HL-60/S4 treated with phorbol 12-myristate 13-acetate at 8.2 ng/mL for 4 days and 3 days (cell line): ENCODE data around the gene TOMM22.

ENCODE experiments used
- in situ Hi-C: fragments of 300-500 bp; cut with MboI; formaldehyde crosslinking; loops from 2 replicates; pipeline ENCODE4 v1.15.0; 2022; ENCODE audit warnings: low sequenced_read_pairs

The TOMM22 gene

DNA sequence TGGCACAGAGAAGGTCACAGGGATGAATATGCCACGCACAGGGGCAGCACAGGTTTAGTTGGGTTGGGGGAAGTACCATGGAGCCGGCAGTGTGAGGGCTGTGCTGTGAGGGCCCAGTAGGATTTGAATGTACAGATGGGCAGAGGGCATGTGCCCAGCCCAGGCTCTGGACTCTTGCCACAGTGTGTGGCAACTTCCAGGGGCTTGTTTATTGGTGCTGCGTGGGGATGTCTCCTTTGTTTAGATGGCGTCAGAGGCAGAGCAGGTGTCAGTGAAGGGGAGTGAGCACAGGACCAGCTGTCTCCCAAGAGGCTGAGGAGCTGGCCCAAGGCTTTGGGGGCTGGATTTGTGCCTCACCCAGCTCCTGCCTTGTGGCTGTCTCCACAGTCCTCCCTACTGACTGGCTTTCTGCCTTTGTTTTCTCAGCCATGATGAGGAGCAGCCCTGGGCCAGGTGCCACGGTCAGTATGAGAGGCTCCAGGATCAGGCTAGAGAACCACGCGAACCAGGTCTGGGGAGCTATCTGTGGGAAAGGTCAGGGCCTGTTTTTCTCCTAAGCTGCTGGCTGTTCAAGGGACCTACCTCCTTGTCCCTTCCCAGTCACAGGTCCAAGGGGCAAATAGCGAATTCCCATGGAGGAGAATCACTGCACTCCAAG, 52.1 kb downstream of the TOMM22 start:
- in situ Hi-C loops: no loop called here

DNA sequence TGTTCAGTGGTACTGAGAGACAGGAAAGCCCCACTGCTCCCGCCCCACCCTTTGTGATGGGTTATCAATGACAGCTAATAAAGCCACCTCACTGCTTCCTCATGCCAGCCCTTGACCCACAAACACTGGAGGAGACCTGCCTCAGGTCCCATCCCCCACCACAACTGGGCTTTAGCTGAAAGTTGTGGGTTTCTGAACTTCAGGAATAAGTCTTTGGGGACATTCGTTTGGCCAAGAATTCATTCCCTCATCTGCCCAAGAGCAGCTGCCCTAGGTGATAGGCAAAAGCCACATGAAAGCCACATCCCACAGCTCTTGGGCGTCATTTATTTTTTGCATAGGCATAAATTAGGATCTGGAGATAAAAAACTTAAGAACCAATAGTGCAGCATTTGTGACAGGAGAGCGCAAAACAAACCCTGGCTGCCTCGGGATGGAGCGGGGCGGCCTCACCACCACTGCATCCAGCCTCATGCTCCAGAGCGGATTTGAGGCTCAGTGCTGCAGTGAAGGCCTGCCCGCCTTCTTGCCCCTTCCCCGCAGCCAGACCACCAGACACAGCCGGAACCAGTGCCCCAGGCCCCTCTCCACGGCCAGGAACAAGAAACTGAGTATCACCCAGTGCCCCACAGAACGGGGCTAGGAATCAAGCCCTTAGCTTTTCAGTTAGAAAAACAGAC, 52.8 kb downstream of the TOMM22 start:
- in situ Hi-C loops: no loop called here
